Hepatocyte (in vitro differentiated cells): ENCODE results near the gene CNTNAP2. TPM values are rescaled to one million over a fixed set of nuclear protein-coding genes. Genes with fewer than 3 reads are reported as not detected.

Experiments
- DNase-seq: peaks from one replicate; pipeline ENCODE4 v3.0.0-alpha.2; 2016; ENCODE audit warnings: low spot score
- H2AFZ ChIP-seq: fragments of 200-600 bp; sonication (generic); 2 replicates; pipeline ENCODE4 v1.6.0; 2016; ENCODE audit warnings: antibody characterized with exemption, mild to moderate bottlenecking
- H3K27ac ChIP-seq: fragments of 200-600 bp; sonication (generic); 2 replicates; pipeline ENCODE4 v1.5.1; 2016; ENCODE audit warnings: mild to moderate bottlenecking
- H3K27me3 ChIP-seq: fragments of 200-600 bp; sonication (generic); 2 replicates; pipeline ENCODE4 v1.6.1; 2016
- H3K36me3 ChIP-seq: fragments of 200-600 bp; sonication (generic); replicated peaks from 2 replicates; pipeline ENCODE4 v1.5.1; 2016; ENCODE audit warnings: low read depth; ENCODE audit not compliant: insufficient read depth
- H3K4me1 ChIP-seq: fragments of 200-600 bp; sonication (generic); 2 replicates; pipeline ENCODE4 v1.5.1; 2016; ENCODE audit warnings: mild to moderate bottlenecking, moderate library complexity; ENCODE audit not compliant: insufficient read depth
- H3K4me2 ChIP-seq: fragments of 200-600 bp; sonication (generic); 2 replicates; pipeline ENCODE4 v1.6.0; 2016
- H3K4me3 ChIP-seq: fragments of 200-600 bp; sonication (generic); 2 replicates; pipeline ENCODE4 v1.5.1; 2016; ENCODE audit warnings: mild to moderate bottlenecking
- H3K79me2 ChIP-seq: fragments of 200-600 bp; sonication (generic); 2 replicates; pipeline ENCODE4 v1.6.0; 2017; ENCODE audit warnings: mild to moderate bottlenecking
- H3K9me2 ChIP-seq: fragments of 200-600 bp; sonication (generic); replicated peaks from 2 replicates; pipeline ENCODE4 v1.6.0; 2017; ENCODE audit warnings: mild to moderate bottlenecking; ENCODE audit not compliant: insufficient read depth
- H3K9me3 ChIP-seq: fragments of 200-600 bp; sonication (generic); 2 replicates; pipeline ENCODE4 v1.5.1; 2016; ENCODE audit warnings: low read depth, mild to moderate bottlenecking
- H4K20me1 ChIP-seq: fragments of 200-600 bp; sonication (generic); 2 replicates; pipeline ENCODE4 v1.6.0; 2016; ENCODE audit warnings: mild to moderate bottlenecking; ENCODE audit not compliant: insufficient read depth, poor library complexity, severe bottlenecking
- EZH2 ChIP-seq: fragments of 200-600 bp; sonication (generic); IDR thresholded peaks from 2 replicates; pipeline ENCODE4 v1.6.1; 2016; ENCODE audit warnings: antibody characterized with exemption, mild to moderate bottlenecking, borderline replicate concordance
- EZH2phosphoT487 ChIP-seq: fragments of 200-600 bp; sonication (generic); IDR thresholded peaks from one replicate; pipeline ENCODE4 v1.6.1; 2018; ENCODE audit warnings: antibody characterized with exemption, mild to moderate bottlenecking, low read depth, moderate library complexity; ENCODE audit not compliant: unreplicated experiment, severe bottlenecking
- WGBS: methylation state at CpG from one replicate; pipeline ENCODE4 v1.1.6; 2016; ENCODE audit warnings: low lambda C conversion rate; ENCODE audit errors: missing lambda C conversion rate; 5-methylcytosine and 5-hydroxymethylcytosine counted together
- polyA plus RNA-seq: library from polyadenylated mRNA; unstranded; fragments of >200 nt; fragmentation: Nextera tagmentation; extraction: Ambion mirVana; gene quantifications from 2 replicates; pipeline ENCODE4 v1.2.1, GENCODE V29; 2016
- total RNA-seq: library from RNA; depleted of rRNA; stranded (reverse); fragments of >200 nt; gene quantifications from 2 replicates; pipeline ENCODE4 v1.2.3, GENCODE V29; 2014
- TF ChIP-seq, protein P1 (sequence below): fragments of 200-600 bp; sonication (generic); IDR thresholded peaks from 2 replicates; pipeline ENCODE4 v1.5.1; 2016; ENCODE audit warnings: antibody characterized with exemption, mild to moderate bottlenecking; ENCODE audit not compliant: poor library complexity

CNTNAP2 gene
- total and polyA plus RNA-seq, 2 experiments from 2014 or later, result 7.5 to 14.7 TPM

DNA sequence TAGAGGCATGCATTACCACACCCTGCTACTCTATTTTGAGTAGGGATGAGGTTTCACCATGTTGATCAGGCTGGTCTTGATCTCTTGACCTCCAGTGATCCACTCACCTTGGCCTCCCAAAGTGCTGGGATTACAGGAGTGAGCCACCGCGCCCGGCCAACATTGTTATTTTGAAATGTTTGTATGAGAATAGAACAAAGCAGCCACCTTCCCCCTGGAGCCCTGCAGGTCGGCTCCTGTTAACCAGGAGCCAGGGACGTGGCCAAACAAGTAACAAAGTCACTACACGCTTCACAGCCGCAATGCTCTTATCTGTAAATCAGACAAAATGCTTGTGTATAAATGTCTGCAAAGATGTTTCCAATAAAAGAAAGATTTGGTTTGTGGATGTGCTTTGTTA lies 295.4 kb downstream of the CNTNAP2 start:
- Histone ChIP-seq H3K9me2 (no peaks in the 10 kb centered on the region), H3K4me2 (no peak overlapping the region), H3K36me3 (no peaks in the 10 kb centered on the region), H3K4me1 (no peaks in the 10 kb centered on the region), H2AFZ (no peak overlapping the region), H4K20me1 (no peaks in the 10 kb centered on the region), H3K27me3 (no peaks in the 10 kb centered on the region), H3K9me3 (no peaks in the 10 kb centered on the region), H3K27ac (no peak overlapping the region), H3K4me3 (no peak overlapping the region), H3K79me2 (no peaks in the 10 kb centered on the region)
- 49% methylated on average over 7 of the region's 7 CpGs for whole genome bisulfite sequencing
- no peak for DNase-seq
- TF ChIP-seq EZH2, result no peak
- TF ChIP-seq, protein P1, sequence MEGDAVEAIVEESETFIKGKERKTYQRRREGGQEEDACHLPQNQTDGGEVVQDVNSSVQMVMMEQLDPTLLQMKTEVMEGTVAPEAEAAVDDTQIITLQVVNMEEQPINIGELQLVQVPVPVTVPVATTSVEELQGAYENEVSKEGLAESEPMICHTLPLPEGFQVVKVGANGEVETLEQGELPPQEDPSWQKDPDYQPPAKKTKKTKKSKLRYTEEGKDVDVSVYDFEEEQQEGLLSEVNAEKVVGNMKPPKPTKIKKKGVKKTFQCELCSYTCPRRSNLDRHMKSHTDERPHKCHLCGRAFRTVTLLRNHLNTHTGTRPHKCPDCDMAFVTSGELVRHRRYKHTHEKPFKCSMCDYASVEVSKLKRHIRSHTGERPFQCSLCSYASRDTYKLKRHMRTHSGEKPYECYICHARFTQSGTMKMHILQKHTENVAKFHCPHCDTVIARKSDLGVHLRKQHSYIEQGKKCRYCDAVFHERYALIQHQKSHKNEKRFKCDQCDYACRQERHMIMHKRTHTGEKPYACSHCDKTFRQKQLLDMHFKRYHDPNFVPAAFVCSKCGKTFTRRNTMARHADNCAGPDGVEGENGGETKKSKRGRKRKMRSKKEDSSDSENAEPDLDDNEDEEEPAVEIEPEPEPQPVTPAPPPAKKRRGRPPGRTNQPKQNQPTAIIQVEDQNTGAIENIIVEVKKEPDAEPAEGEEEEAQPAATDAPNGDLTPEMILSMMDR, result no peak
- no peak for TF ChIP-seq EZH2phosphoT487

DNA sequence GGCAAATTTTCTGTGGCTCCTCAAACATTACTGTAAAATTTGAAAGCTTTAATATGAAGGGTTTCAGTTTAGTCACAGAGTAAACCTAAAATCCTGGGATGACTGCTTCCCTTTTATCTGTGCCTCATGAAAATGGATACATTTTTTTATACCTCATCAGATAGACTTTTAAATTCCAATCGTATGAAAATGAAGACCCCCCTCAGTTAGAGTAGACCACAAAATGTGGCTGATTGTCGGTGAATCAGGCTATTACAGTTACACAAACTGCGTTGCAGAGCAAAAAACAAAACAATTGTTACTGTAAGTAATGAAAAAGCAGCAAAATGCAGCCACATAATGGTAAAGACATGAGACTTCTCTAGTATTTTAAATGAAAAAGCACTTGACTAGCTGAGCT lies 296.2 kb downstream of the CNTNAP2 start:
- no peak for TF ChIP-seq EZH2
- Histone ChIP-seq H3K79me2 (no peaks in the 10 kb centered on the region), H3K27me3 (no peaks in the 10 kb centered on the region), H2AFZ (no peak overlapping the region), H3K9me2 (no peaks in the 10 kb centered on the region), H3K4me2 (no peak overlapping the region), H4K20me1 (no peaks in the 10 kb centered on the region), H3K9me3 (no peaks in the 10 kb centered on the region), H3K4me3 (no peak overlapping the region), H3K4me1 (no peaks in the 10 kb centered on the region), H3K36me3 (no peaks in the 10 kb centered on the region), H3K27ac (no peak overlapping the region)
- 84% methylated on average over 3 of the region's 3 CpGs for WGBS
- DNase-seq, result no peak

DNA sequence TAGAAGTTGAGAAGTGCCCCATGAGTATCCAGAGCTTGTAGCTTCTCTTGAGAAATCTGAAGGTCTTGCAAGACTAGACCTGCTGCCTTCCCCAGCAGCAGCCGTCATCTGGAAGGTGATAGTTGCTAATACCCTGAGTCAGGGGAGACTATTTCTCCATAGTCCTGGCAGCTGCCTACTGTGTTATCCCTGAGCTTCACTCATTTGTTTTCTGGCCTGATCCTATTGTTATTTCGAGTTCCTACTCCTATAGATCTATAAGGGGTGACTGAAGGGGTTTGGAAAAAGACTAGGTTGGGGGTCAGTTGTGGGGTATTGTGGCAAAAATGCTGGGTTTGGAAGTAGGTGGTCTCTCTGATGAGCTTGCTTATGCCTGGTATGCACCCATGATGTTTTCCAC lies 297.8 kb downstream of the CNTNAP2 start:
- WGBS, result 65% methylated on average over 2 of the region's 2 CpGs
- TF ChIP-seq EZH2 (no peak), EZH2phosphoT487 (no peak)
- TF ChIP-seq, protein P1, result no peak

DNA sequence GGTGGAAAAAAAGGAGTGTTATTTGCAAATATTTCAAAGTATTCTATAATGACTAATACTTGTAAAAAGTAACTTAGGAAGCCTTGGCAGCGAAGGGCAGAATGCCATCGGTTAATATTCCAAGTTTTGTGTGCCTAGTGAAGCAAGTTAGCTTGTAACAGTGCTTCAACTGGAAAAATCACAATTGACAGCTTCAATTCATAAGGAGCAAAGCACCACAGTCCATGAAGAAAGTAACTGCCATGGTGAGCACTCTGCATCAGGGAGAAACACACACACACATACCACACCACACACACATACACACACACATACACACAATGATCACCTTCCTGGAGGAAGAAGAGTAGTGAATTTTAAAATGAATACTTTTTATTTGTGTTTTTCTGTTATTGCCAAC lies 298.3 kb downstream of the CNTNAP2 start:
- no peaks in the 10 kb centered on the region for H3K4me1 ChIP-seq
- no peak overlapping the region for H3K27ac ChIP-seq
- H3K9me3 ChIP-seq, result no peaks in the 10 kb centered on the region
- H3K4me3 ChIP-seq, result no peak overlapping the region
- H3K79me2 ChIP-seq, result no peaks in the 10 kb centered on the region
- H3K4me2 ChIP-seq, result no peak overlapping the region
- DNase-seq, result no peak
- H3K27me3 ChIP-seq, result no peaks in the 10 kb centered on the region
- TF ChIP-seq EZH2phosphoT487 (no peak), EZH2 (no peak)
- TF ChIP-seq, protein P1, result no peak
- no peaks in the 10 kb centered on the region for H3K9me2 ChIP-seq
- no peaks in the 10 kb centered on the region for H3K36me3 ChIP-seq
- H4K20me1 ChIP-seq, result no peaks in the 10 kb centered on the region
- 86% methylated on average over 2 of the region's 2 CpGs for WGBS
- H2AFZ ChIP-seq, result no peak overlapping the region

More for the DNA sequence above, 297.8 kb downstream of the CNTNAP2 start:
- no peaks in the 10 kb centered on the region for H3K79me2 ChIP-seq
- H3K27ac ChIP-seq, result no peak overlapping the region
- no peaks in the 10 kb centered on the region for H3K27me3 ChIP-seq
- DNase-seq, result no peak
- no peaks in the 10 kb centered on the region for H3K9me2 ChIP-seq
- no peaks in the 10 kb centered on the region for H3K9me3 ChIP-seq
- H4K20me1 ChIP-seq, result no peaks in the 10 kb centered on the region
- H3K4me1 ChIP-seq, result no peaks in the 10 kb centered on the region
- no peaks in the 10 kb centered on the region for H3K36me3 ChIP-seq
- no peak overlapping the region for H3K4me3 ChIP-seq
- H2AFZ ChIP-seq, result no peak overlapping the region
- H3K4me2 ChIP-seq, result no peak overlapping the region
